ENCODE measurements around the gene COA1.

GRCh38 chr7:43625453-43625852 is 103.9 kb downstream of the COA1 start:
- no peak for TF ChIP-seq CTCF (optimal IDR thresholded peaks at IDR 0.05 in 1 of 3, IDR thresholded peaks at IDR 0.05 in 1 of 3, conservative IDR thresholded peaks at IDR 0.05 in 1 of 3; ENCODE audit: extremely low read depth in 1 of 3, insufficient read depth in 2 of 3, low read length in 3 of 3)
- no peak for TF ChIP-seq EZH2 (IDR thresholded peaks at IDR 0.05; ENCODE audit: low read length)
